Prostate gland (tissue), 2 donors: ENCODE measurements around the gene CD300A. TPM values are rescaled to one million over a fixed set of nuclear protein-coding genes. Genes with fewer than 3 reads are reported as not detected.

Experiments
- DNase-seq: peaks from one replicate; pipeline ENCODE4 v3.0.0-alpha.2; 2019; ENCODE audit warnings: low spot score
- H3K27ac ChIP-seq, 2 donors: fragments of 200-600 bp; sonication (generic); 2 replicates each; pipeline ENCODE4 v1.5.1; 2017 to 2019
- H3K27me3 ChIP-seq: fragments of 200-600 bp; sonication (generic); replicated peaks from 2 replicates; pipeline ENCODE4 v1.5.1; 2019; ENCODE audit not compliant: insufficient read depth
- H3K36me3 ChIP-seq, 2 donors: fragments of 200-600 bp; sonication (generic); 1 replicate in 1 of 2; 2 replicates in 1 of 2; pipeline versions ENCODE4 v1.5.1 to v1.8.1; 2017 to 2019
- H3K4me1 ChIP-seq: fragments of 200-600 bp; sonication (generic); replicated peaks from 2 replicates; pipeline ENCODE4 v1.5.1; 2019
- H3K4me3 ChIP-seq, 2 donors: fragments of 200-600 bp; sonication (generic); 2 replicates each; pipeline ENCODE4 v1.5.1; 2017 to 2019
- H3K9me3 ChIP-seq: fragments of 200-600 bp; sonication (generic); 2 replicates; pipeline ENCODE4 v1.5.1; 2017
- CTCF ChIP-seq, 4 experiments: fragments of 200-600 bp in 2 of 4; fragments of 450-650 bp in 2 of 4; sonication (generic) in 2 of 4; IDR thresholded peaks; 1 replicate in 3 of 4; 2 replicates in 1 of 4; pipeline ENCODE4 v1.5.1; 2016 to 2019; ENCODE audit warnings: antibody characterized with exemption in 4 of 4, mild to moderate bottlenecking in 2 of 4, moderate library complexity in 2 of 4
- POLR2A ChIP-seq: fragments of 450-650 bp; IDR thresholded peaks from one replicate; pipeline ENCODE4 v1.6.1; 2016; ENCODE audit warnings: antibody characterized with exemption, mild to moderate bottlenecking
- POLR2AphosphoS5 ChIP-seq: sonication (generic); formaldehyde crosslinking; IDR thresholded peaks from one replicate; pipeline ENCODE4 v1.6.1; 2017; ENCODE audit warnings: antibody characterized with exemption
- WGBS: methylation state at CpG from one replicate; pipeline ENCODE4 v1.1.5; 2018; 5-methylcytosine and 5-hydroxymethylcytosine counted together
- intact Hi-C: fragments of 100-400 bp; cut with DNase I; formaldehyde crosslinking; loops from one replicate; pipeline ENCODE4 v1.14.2; 2022
- total RNA-seq, 2 donors: library from RNA; depleted of rRNA; stranded (reverse); fragments of >200 nt; gene quantifications; one replicate each; pipeline ENCODE4 v1.1.0, GENCODE V29; 2016

Gene CD300A
- total RNA-seq, 2 donors from 2014 or later: 2.1 to 4.1 TPM

GRCh38 chr17:74508156-74508555, 41.7 kb downstream of the CD300A start:
- Histone ChIP-seq H3K36me3 (no peaks in the 10 kb centered on the region), H3K4me3 (no peak overlapping the region), H3K4me1 (no peaks in the 10 kb centered on the region), H3K9me3 (no peaks in the 10 kb centered on the region), H3K27me3 (no peaks in the 10 kb centered on the region), H3K27ac (no peak overlapping the region)
- DNase-seq: no peak
- intact Hi-C loops: no loop called here
- TF ChIP-seq POLR2AphosphoS5: no peak
- no peak for TF ChIP-seq POLR2A
- no peak for TF ChIP-seq CTCF (IDR thresholded peaks at IDR 0.05)

DNA sequence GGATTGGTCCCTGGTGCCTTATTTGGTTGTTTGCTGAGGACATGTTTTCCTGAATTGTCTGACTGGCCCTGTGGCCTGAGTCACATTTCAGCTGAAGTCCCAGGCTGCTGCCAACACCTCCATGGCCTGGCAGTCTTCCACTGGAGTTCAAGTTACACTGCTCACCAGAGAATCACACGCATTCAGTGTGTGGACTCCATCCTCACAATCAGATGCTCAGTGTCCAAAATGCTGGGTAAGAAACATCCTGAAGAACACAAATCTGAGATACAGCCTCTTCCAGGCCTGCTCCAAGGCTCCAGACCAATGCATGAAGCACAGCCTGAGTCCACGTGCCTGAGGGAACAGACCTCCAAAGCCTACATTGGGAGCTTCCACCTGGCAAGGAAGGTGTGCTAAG, 45.6 kb downstream of the CD300A start:
- no peak for TF ChIP-seq POLR2AphosphoS5
- TF ChIP-seq POLR2A: no peak
- no peak for TF ChIP-seq CTCF (IDR thresholded peaks at IDR 0.05)
- Histone ChIP-seq H3K4me1 (no peaks in the 10 kb centered on the region), H3K27ac (no peak overlapping the region), H3K36me3 (no peaks in the 10 kb centered on the region), H3K27me3 (no peaks in the 10 kb centered on the region), H3K4me3 (no peak overlapping the region), H3K9me3 (no peaks in the 10 kb centered on the region)
- intact Hi-C loops: no loop called here
- no peak for DNase-seq
- 54% methylated on average over 2 of the region's 2 CpGs for WGBS

GRCh38 chr17:74512624-74513091, 46.2 kb downstream of the CD300A start:
- DNase-seq: no peak
- Histone ChIP-seq H3K27ac (no peak overlapping the region), H3K4me1 (no peaks in the 10 kb centered on the region), H3K27me3 (no peaks in the 10 kb centered on the region), H3K9me3 (no peaks in the 10 kb centered on the region), H3K4me3 (no peak overlapping the region), H3K36me3 (no peaks in the 10 kb centered on the region)
- WGBS: 70% methylated on average over 7 of the region's 7 CpGs
- no peak for TF ChIP-seq POLR2A
- no peak for TF ChIP-seq CTCF (IDR thresholded peaks at IDR 0.05)
- no peak for TF ChIP-seq POLR2AphosphoS5
- intact Hi-C loops: no loop called here

GRCh38 chr17:74513987-74514631, 47.7 kb downstream of the CD300A start:
- no peak for DNase-seq
- no peaks in the 10 kb centered on the region for H3K36me3 ChIP-seq
- intact Hi-C loops: no loop called here
- no peaks in the 10 kb centered on the region for H3K4me1 ChIP-seq
- H3K4me3 ChIP-seq: no peak overlapping the region
- no peak for TF ChIP-seq CTCF (IDR thresholded peaks at IDR 0.05)
- no peaks in the 10 kb centered on the region for H3K9me3 ChIP-seq
- 95% methylated on average over 3 of the region's 3 CpGs for WGBS
- no peaks in the 10 kb centered on the region for H3K27me3 ChIP-seq
- H3K27ac ChIP-seq: no peak overlapping the region

GRCh38 chr17:74514632-74515334, 48.3 kb downstream of the CD300A start:
- intact Hi-C loops: no loop called here
- 89% methylated on average over 10 of the region's 10 CpGs for WGBS

More at GRCh38 chr17:74514632-74515334, 48.3 kb downstream of the CD300A start:
- Histone ChIP-seq H3K9me3 (no peaks in the 10 kb centered on the region), H3K27me3 (no peaks in the 10 kb centered on the region), H3K27ac (no peak overlapping the region), H3K4me1 (no peaks in the 10 kb centered on the region), H3K36me3 (no peaks in the 10 kb centered on the region), H3K4me3 (no peak overlapping the region)
- TF ChIP-seq CTCF (IDR thresholded peaks at IDR 0.05) (no peak), POLR2AphosphoS5 (no peak), POLR2A (no peak)
- no peak for DNase-seq
